IMR-90 (cell line): ENCODE results near the gene ST3GAL5. TPM values are rescaled to one million over a fixed set of nuclear protein-coding genes. Genes with fewer than 3 reads are reported as not detected.

ENCODE experiments used
- ATAC-seq: fragments of 200-7000 bp; cut with Tn5 transposase; 2 replicates; pipeline ENCODE4 v1.9.1; 2020; ENCODE audit warnings: low read depth, mild to moderate bottlenecking, moderate library complexity
- BruUV-seq: library from RNA; stranded (reverse); fragments of 400-500 nt; replicated peaks from 2 replicates; lab custom pipeline; 2021; lab: Mats Ljungman, UMichigan
- CTCF ChIA-PET: fragments of 300-600 bp; formaldehyde crosslinking; extraction: SDS; loops from one replicate; lab custom pipeline; 2021; ENCODE audit warnings: antibody characterized with exemption; lab: Yijun Ruan, JAX
- POLR2A ChIA-PET: fragments of 300-600 bp; sonication (Branson Sonifier 250); formaldehyde crosslinking; loops from one replicate; lab custom pipeline; 2022; ENCODE audit warnings: antibody characterized with exemption; ENCODE audit not compliant: unreplicated experiment; lab: Charles Lee
- DNase-seq: peaks from one replicate; pipeline ENCODE4 v3.0.0; 2013
- H2AFZ ChIP-seq: replicated peaks from 2 replicates; pipeline ENCODE3; 2013; ENCODE audit warnings: low read length, mild to moderate bottlenecking; ENCODE audit not compliant: poor library complexity
- H2AK5ac ChIP-seq: 2 replicates; pipeline ENCODE4 v1.6.1; 2013; ENCODE audit warnings: low read depth, low read length, inconsistent platforms
- H2AK9ac ChIP-seq: replicated peaks from 2 replicates; pipeline ENCODE3; 2013; ENCODE audit warnings: mild to moderate bottlenecking, low read depth, low read length, moderate library complexity; ENCODE audit not compliant: poor library complexity
- H2BK120ac ChIP-seq: 2 replicates; pipeline ENCODE4 v1.6.1; 2013; ENCODE audit warnings: low read depth, low read length, inconsistent platforms
- H2BK15ac ChIP-seq: 3 replicates; pipeline ENCODE4 v1.6.1; 2013; ENCODE audit warnings: low read depth, low read length, inconsistent platforms
- H2BK20ac ChIP-seq: 2 replicates; pipeline ENCODE4 v1.6.1; 2013; ENCODE audit warnings: low read depth, mild to moderate bottlenecking, inconsistent platforms, low read length, moderate library complexity
- H2BK5ac ChIP-seq: 2 replicates; pipeline ENCODE4 v1.6.1; 2013; ENCODE audit warnings: mild to moderate bottlenecking, low read depth, low read length, inconsistent platforms; ENCODE audit not compliant: poor library complexity, severe bottlenecking
- H3K14ac ChIP-seq: replicated peaks from 2 replicates; pipeline ENCODE4 v1.6.1; 2013; ENCODE audit warnings: low read depth, low read length, inconsistent platforms
- H3K18ac ChIP-seq: 2 replicates; pipeline ENCODE4 v1.6.1; 2013; ENCODE audit warnings: low read depth, low read length, control low read depth
- H3K23ac ChIP-seq: 2 replicates; pipeline ENCODE4 v1.6.1; 2013; ENCODE audit warnings: low read depth, low read length, inconsistent platforms
- H3K27ac ChIP-seq: 2 replicates; pipeline ENCODE4 v1.5.1; 2013; ENCODE audit warnings: mild to moderate bottlenecking, control low read depth, low read length; ENCODE audit not compliant: insufficient read depth
- H3K27me3 ChIP-seq: 2 replicates; pipeline ENCODE4 v1.6.1; 2013; ENCODE audit warnings: low read length; ENCODE audit not compliant: control insufficient read depth, insufficient read depth
- H3K36me3 ChIP-seq: 2 replicates; pipeline ENCODE4 v1.6.1; 2013; ENCODE audit warnings: low read length, mixed read lengths; ENCODE audit not compliant: control insufficient read depth, insufficient read depth
- H3K4ac ChIP-seq: 2 replicates; pipeline ENCODE4 v1.6.1; 2013; ENCODE audit warnings: low read depth, low read length, inconsistent platforms
- H3K4me1 ChIP-seq: 2 replicates; pipeline ENCODE4 v1.6.1; 2013; ENCODE audit warnings: low read length, mixed read lengths; ENCODE audit not compliant: control insufficient read depth, insufficient read depth
- H3K4me2 ChIP-seq: 2 replicates; pipeline ENCODE4 v1.6.1; 2013; ENCODE audit warnings: low read depth, mild to moderate bottlenecking, control low read depth, low read length, moderate library complexity
- H3K4me3 ChIP-seq: 2 replicates; pipeline ENCODE4 v1.5.1; 2013; ENCODE audit warnings: low read depth, mild to moderate bottlenecking, control low read depth, low read length, moderate library complexity; ENCODE audit not compliant: insufficient read depth
- H3K56ac ChIP-seq: 2 replicates; pipeline ENCODE4 v1.6.1; 2013; ENCODE audit warnings: low read length, inconsistent platforms; ENCODE audit not compliant: insufficient read depth; ENCODE audit errors: extremely low read depth
- H3K79me1 ChIP-seq, 2 experiments: 2 replicates each; pipeline ENCODE4 v1.6.1; 2013; ENCODE audit warnings: low read length in 2 of 2, inconsistent platforms in 1 of 2, low read depth in 1 of 2
- H3K9ac ChIP-seq: 2 replicates; pipeline ENCODE4 v1.6.1; 2013; ENCODE audit warnings: low read depth, low read length, control low read depth
- H3K9me1 ChIP-seq: 2 replicates; pipeline ENCODE4 v1.6.1; 2013; ENCODE audit warnings: low read length, inconsistent platforms; ENCODE audit not compliant: insufficient read depth
- H3K9me3 ChIP-seq: 2 replicates; pipeline ENCODE4 v1.6.1; 2013; ENCODE audit warnings: low read length; ENCODE audit not compliant: control insufficient read depth, insufficient read depth
- H4K20me1 ChIP-seq: 2 replicates; pipeline ENCODE4 v1.6.1; 2013; ENCODE audit warnings: low read length, inconsistent platforms; ENCODE audit not compliant: insufficient read depth
- H4K5ac ChIP-seq: 2 replicates; pipeline ENCODE4 v1.6.1; 2013; ENCODE audit warnings: mild to moderate bottlenecking, low read depth, low read length, control low read depth
- H4K8ac ChIP-seq, 2 experiments: 2 replicates each; pipeline ENCODE4 v1.6.1; 2013; ENCODE audit warnings: low read depth in 2 of 2, low read length in 2 of 2, control low read depth in 1 of 2, inconsistent platforms in 1 of 2
- H4K91ac ChIP-seq: 2 replicates; pipeline ENCODE4 v1.6.1; 2013; ENCODE audit warnings: low read depth, low read length, inconsistent platforms; ENCODE audit not compliant: insufficient read depth
- BHLHE40 ChIP-seq: fragments of 150-350 bp; IDR thresholded peaks from 2 replicates; pipeline ENCODE4 v1.6.1; 2016; ENCODE audit warnings: mild to moderate bottlenecking, low read depth, low read length
- CEBPB ChIP-seq: IDR thresholded peaks from 2 replicates; pipeline ENCODE4 v1.6.1; 2012; ENCODE audit warnings: low read depth, low read length, improper control_type of control experiment
- CHD1 ChIP-seq: IDR thresholded peaks from 2 replicates; pipeline ENCODE4 v1.6.1; 2012; ENCODE audit warnings: low read depth, low read length, improper control_type of control experiment
- FOS ChIP-seq: fragments of 150-350 bp; IDR thresholded peaks from 2 replicates; pipeline ENCODE4 v1.6.1; 2016; ENCODE audit warnings: low read depth, low read length
- MAFK ChIP-seq: IDR thresholded peaks from 2 replicates; pipeline ENCODE4 v1.6.1; 2012; ENCODE audit warnings: low read depth, low read length, improper control_type of control experiment
- MAZ ChIP-seq: IDR thresholded peaks from 2 replicates; pipeline ENCODE4 v1.6.1; 2012; ENCODE audit warnings: low read depth, mild to moderate bottlenecking, low read length, improper control_type of control experiment, moderate library complexity, borderline replicate concordance
- MXI1 ChIP-seq: IDR thresholded peaks from 2 replicates; pipeline ENCODE4 v1.6.1; 2012; ENCODE audit warnings: low read depth, mild to moderate bottlenecking, low read length, moderate library complexity, borderline replicate concordance
- NFE2L2 ChIP-seq: fragments of 150-350 bp; IDR thresholded peaks from 2 replicates; pipeline ENCODE4 v1.6.1; 2016; ENCODE audit warnings: low read depth, mild to moderate bottlenecking, low read length
- POLR2A ChIP-seq: IDR thresholded peaks from 2 replicates; pipeline ENCODE4 v1.6.1; 2012; ENCODE audit warnings: mild to moderate bottlenecking, low read depth, low read length
- RAD21 ChIP-seq: IDR thresholded peaks from 2 replicates; pipeline ENCODE4 v1.6.1; 2012; ENCODE audit warnings: low read length, improper control_type of control experiment
- RCOR1 ChIP-seq: IDR thresholded peaks from 2 replicates; pipeline ENCODE4 v1.6.1; 2012; ENCODE audit warnings: mild to moderate bottlenecking, low read length, improper control_type of control experiment; ENCODE audit not compliant: insufficient replicate concordance
- RFX5 ChIP-seq: IDR thresholded peaks from 2 replicates; pipeline ENCODE4 v1.8.0; 2012; ENCODE audit warnings: low read depth, mild to moderate bottlenecking, low read length, moderate library complexity
- SMC3 ChIP-seq: fragments of 150-350 bp; IDR thresholded peaks from 2 replicates; pipeline ENCODE4 v1.6.1; 2016; ENCODE audit warnings: low read depth, mild to moderate bottlenecking, antibody characterized with exemption, low read length, moderate library complexity
- WGBS, 2 experiments: methylation state at CpG; one replicate each; pipeline versions ENCODE4 v1.1.5 to v1.1.7; 2013; ENCODE audit warnings: missing lambda C conversion rate in 2 of 2; ENCODE audit not compliant: insufficient read length in 1 of 2; ENCODE audit errors: extremely low coverage in 2 of 2; 5-methylcytosine and 5-hydroxymethylcytosine counted together
- dilution Hi-C: fragments of 300-500 bp; cut with HindIII; formaldehyde crosslinking; loops from one replicate; pipeline ENCODE4 v1.14.3; 2018; ENCODE audit warnings: low sequenced_read_pairs; ENCODE audit not compliant: unreplicated experiment
- in situ Hi-C: fragments of 300-500 bp; cut with MboI; formaldehyde crosslinking; loops from 3 replicates; pipeline ENCODE4 v1.14.3; 2019; ENCODE audit warnings: low sequenced_read_pairs, inconsistent platforms, mixed read lengths
- intact Hi-C: fragments of 100-400 bp; cut with micrococcal nuclease; formaldehyde crosslinking; loops from 2 replicates; pipeline ENCODE4 v1.10.0; 2022
- polyA plus RNA-seq, 3 experiments: library from polyadenylated mRNA; depleted of rRNA; stranded (reverse); fragments of >200 nt; gene quantifications; 2 replicates each; pipeline ENCODE4 v1.2.3, GENCODE V29; 2012; ENCODE audit warnings: low replicate concordance in 1 of 3
- total RNA-seq: library from RNA; depleted of rRNA; stranded (reverse); fragments of >200 nt; gene quantifications from 2 replicates; pipeline ENCODE4 v1.2.3, GENCODE V29; 2012
- TF ChIP-seq, protein P1 (sequence below): fragments of 150-350 bp; IDR thresholded peaks from 2 replicates; pipeline ENCODE4 v1.6.1; 2016; ENCODE audit warnings: low read depth, mild to moderate bottlenecking, low read length, moderate library complexity, borderline replicate concordance
- TF ChIP-seq, protein P2 (sequence below): fragments of 150-350 bp; IDR thresholded peaks from 2 replicates; pipeline ENCODE4 v1.6.1; 2017; ENCODE audit warnings: mild to moderate bottlenecking, antibody characterized with exemption, low read length, low read depth
- TF ChIP-seq, protein P3 (sequence below): conservative IDR thresholded peaks from 2 replicates; pipeline ENCODE4 v1.5.1; 2012; ENCODE audit warnings: mild to moderate bottlenecking, low read depth, low read length, improper control_type of control experiment

Gene ST3GAL5
- total and polyA plus RNA-seq, 2 of the 4 experiments (the other 2 are of a cell fraction) = 16.8 to 21.0 TPM

DNA sequence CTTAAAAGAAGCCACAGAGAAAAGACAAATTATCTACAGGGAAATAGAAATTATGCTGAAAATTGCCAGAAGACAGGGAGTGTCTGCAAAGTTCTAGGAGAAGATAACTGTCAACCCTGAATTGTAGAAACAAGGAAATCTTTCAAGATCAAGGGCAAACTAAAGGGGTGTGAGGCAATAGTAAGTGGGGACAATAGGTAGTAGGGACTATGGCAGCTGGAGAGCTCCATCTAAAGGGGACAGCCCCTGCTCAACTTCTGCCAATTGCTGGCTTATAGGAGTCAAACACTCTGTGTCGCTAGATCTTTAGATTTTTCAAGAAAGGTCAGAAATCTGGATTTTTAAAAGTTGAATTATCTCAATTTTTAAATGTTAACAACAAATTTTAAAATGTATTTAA is 10.1 kb upstream of the ST3GAL5 start:
- no peaks in the 10 kb centered on the region for H3K9me3 ChIP-seq
- no peak for ATAC-seq
- H3K4me2 ChIP-seq = no peak overlapping the region
- no peak overlapping the region for H3K14ac ChIP-seq
- H3K27ac ChIP-seq = no peak overlapping the region
- H3K18ac ChIP-seq = no peak overlapping the region
- no peak overlapping the region for H2AFZ ChIP-seq
- WGBS, 2 experiments = no CpG with 5 or more reads among the region's 1 CpG
- H2BK5ac ChIP-seq = no peak overlapping the region
- BruUV-seq = no TSS peak
- H2BK120ac ChIP-seq = no peak overlapping the region
- DNase-seq = no peak
- no peaks in the 10 kb centered on the region for H3K36me3 ChIP-seq
- H3K9me1 ChIP-seq = no peaks in the 10 kb centered on the region; the same call in 1 of the 2 replicates
- no peak overlapping the region for H3K4ac ChIP-seq
- H3K79me1 ChIP-seq = no peaks in the 10 kb centered on the region
- ChIA-PET POLR2A (no interaction called here), CTCF (no interaction called here)
- no peak overlapping the region for H2BK20ac ChIP-seq
- no peak overlapping the region for H2BK15ac ChIP-seq
- intact Hi-C loops = no loop called here
- no peak overlapping the region for H3K23ac ChIP-seq
- H3K9ac ChIP-seq = no peak overlapping the region
- H4K8ac ChIP-seq = no peak overlapping the region
- peaks cover 8% of the 10 kb centered on the region for H3K27me3 ChIP-seq
- H2AK5ac ChIP-seq = no peak overlapping the region
- dilution Hi-C loops = no loop called here
- TF ChIP-seq CHD1 (no peak), FOS (no peak), MAZ (no peak), RFX5 (no peak), CEBPB (no peak), RAD21 (no peak), RCOR1 (no peak), SMC3 (no peak), BHLHE40 (no peak), MAFK (no peak), MXI1 (no peak), NFE2L2 (no peak), POLR2A (no peak)
- TF ChIP-seq, protein P1, sequence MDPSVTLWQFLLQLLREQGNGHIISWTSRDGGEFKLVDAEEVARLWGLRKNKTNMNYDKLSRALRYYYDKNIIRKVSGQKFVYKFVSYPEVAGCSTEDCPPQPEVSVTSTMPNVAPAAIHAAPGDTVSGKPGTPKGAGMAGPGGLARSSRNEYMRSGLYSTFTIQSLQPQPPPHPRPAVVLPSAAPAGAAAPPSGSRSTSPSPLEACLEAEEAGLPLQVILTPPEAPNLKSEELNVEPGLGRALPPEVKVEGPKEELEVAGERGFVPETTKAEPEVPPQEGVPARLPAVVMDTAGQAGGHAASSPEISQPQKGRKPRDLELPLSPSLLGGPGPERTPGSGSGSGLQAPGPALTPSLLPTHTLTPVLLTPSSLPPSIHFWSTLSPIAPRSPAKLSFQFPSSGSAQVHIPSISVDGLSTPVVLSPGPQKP = no peak
- TF ChIP-seq, protein P2, sequence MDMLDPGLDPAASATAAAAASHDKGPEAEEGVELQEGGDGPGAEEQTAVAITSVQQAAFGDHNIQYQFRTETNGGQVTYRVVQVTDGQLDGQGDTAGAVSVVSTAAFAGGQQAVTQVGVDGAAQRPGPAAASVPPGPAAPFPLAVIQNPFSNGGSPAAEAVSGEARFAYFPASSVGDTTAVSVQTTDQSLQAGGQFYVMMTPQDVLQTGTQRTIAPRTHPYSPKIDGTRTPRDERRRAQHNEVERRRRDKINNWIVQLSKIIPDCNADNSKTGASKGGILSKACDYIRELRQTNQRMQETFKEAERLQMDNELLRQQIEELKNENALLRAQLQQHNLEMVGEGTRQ = no peak
- TF ChIP-seq, protein P3, sequence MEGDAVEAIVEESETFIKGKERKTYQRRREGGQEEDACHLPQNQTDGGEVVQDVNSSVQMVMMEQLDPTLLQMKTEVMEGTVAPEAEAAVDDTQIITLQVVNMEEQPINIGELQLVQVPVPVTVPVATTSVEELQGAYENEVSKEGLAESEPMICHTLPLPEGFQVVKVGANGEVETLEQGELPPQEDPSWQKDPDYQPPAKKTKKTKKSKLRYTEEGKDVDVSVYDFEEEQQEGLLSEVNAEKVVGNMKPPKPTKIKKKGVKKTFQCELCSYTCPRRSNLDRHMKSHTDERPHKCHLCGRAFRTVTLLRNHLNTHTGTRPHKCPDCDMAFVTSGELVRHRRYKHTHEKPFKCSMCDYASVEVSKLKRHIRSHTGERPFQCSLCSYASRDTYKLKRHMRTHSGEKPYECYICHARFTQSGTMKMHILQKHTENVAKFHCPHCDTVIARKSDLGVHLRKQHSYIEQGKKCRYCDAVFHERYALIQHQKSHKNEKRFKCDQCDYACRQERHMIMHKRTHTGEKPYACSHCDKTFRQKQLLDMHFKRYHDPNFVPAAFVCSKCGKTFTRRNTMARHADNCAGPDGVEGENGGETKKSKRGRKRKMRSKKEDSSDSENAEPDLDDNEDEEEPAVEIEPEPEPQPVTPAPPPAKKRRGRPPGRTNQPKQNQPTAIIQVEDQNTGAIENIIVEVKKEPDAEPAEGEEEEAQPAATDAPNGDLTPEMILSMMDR = no peak
- H4K5ac ChIP-seq = no peak overlapping the region
- no peaks in the 10 kb centered on the region for H4K20me1 ChIP-seq
- H3K4me1 ChIP-seq = peaks cover 6% of the 10 kb centered on the region
- H4K91ac ChIP-seq = no peak overlapping the region
- in situ Hi-C loops = no loop called here
- no peak overlapping the region for H2AK9ac ChIP-seq
- H3K56ac ChIP-seq = no peak overlapping the region
- no peak overlapping the region for H3K4me3 ChIP-seq
